ENCODE results near the gene CPT1B. TPM values are rescaled to one million over a fixed set of nuclear protein-coding genes. Genes with fewer than 3 reads are reported as not detected.
A peak's percentile ranks its signal among the peaks of the same experiment; 100 is the strongest.

Gene CPT1B
- total RNA-seq, 1 experiment from 2014 or later, result 5.4 TPM

DNA sequence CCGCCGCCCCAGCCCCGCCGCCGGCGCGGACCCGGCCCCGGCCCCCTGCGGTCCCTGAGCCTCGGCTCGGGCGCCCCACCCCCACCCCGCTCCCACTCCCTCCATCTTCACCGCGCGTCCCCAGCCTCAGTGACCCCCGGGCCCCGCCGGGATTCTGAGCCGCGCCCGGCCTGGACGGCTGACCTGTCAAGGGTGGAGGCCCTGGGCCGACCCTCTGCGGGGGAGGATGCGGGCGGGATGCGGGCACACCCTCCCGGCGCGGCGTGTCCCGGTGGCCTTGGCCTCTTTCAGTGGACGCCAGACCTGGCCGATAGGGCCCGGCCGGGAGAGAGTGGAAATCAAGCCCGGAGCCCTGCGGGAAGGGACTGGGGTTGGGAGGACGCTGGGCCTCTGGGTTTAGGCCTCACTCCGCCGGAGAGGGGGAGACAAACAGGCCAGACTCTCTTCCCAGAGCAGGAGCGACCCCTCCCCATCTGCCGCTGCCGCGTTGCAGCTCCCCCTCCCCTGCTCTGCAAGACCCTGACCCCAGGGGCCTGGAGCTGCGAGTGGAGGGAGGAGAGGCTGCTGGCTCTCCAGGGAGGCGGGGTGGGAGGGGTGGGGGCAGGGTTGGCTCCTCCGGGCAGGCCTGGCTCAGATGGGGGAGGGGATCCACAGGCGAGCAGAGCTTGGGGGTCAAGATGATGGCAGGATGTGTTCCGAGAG, 22.9 kb upstream of the CPT1B start:
- in situ Hi-C loops (cut with HindIII; ENCODE audit: low pct_unique_long_range_greater_than_20kb, low sequenced_read_pairs), result no loop called here
- DNase-seq (ENCODE audit: low read depth, low spot score), result no peak

DNA sequence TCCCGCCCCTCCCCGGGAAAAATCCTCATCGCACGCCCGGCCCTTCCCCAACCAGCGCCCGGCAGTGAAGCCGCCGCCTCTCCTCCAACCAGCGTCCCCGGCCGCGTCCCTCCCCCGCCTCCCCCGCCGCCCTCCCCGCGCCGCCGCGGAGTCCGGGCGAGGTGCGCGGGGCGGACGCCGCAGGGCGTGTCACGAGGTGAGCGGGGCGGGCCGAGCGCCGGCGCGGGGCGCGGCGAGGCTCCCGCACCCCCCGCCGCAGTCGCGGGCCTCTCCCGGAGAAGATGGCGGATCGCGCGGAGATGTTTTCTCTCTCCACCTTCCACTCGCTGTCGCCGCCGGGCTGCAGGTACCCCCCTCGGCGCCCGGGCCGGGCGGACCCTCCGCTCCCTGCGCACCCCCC, 22.3 kb upstream of the CPT1B start, which contains the start of gene MAPK8IP2:
Gene MAPK8IP2, plus strand, starts transcription at position 256 of the 400 bp plus-strand sequence. Its CDS starts 26 bp downstream, at position 282.
- DNase-seq (ENCODE audit: low read depth, low spot score), result peak; percentile 26
- in situ Hi-C loops (cut with HindIII; ENCODE audit: low pct_unique_long_range_greater_than_20kb, low sequenced_read_pairs), result no loop called here

DNA sequence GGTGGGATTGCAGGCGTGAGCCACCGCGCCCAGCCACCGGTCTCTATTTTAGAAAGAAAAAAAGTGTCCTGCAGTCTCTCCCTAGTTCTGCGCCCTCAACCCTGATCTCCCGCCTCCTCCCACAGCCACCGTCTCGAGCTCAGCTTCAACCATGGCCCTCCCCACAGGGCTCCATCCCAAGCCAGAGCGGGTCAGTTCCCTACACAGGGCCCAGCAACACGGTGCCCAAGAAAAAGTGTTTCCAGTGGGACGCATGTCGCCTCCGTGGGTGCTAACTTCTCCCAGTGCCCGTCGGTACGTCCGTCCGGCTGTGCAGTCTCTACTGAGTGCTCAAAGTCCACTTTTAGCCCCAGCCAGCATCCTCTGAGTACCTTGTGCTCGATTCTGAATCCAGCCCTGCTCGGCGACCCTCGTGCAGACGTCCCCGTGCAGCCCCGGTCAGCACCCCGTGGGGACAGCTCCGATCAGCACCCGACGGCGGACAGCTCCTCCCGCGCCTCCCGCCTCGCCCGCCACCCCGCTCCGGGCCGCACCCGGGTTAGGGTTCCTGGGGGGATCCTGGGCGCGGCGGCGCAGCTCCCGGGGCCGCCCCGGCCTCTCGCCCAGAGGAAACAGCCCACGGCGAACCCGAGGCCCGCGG, 21.7 kb upstream of the CPT1B start:
- peak; percentile 22 for DNase-seq (ENCODE audit: low read depth, low spot score)
- in situ Hi-C loops (cut with HindIII; ENCODE audit: low pct_unique_long_range_greater_than_20kb, low sequenced_read_pairs), result no loop called here

DNA sequence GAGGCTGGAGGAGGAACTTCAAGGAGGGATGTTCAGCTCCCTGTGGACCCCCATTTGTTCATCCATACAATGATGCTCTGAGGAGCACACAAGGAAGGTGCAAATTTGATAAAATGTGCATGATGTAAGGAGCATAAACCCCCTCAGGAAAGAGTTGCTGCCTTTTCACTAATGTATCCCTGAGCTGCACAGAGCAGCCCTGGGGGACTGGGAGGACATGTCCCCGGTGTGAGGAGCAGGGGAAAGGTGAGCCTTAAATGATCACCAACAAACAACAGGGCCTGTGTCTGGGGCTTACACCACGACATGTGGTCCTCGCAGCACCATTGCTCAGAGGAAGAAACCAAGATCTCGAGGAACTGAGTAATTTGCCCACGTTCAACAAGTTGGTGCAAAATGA, 18.9 kb upstream of the CPT1B start:
- DNase-seq (ENCODE audit: low read depth, low spot score), result no peak
- in situ Hi-C loops (cut with HindIII; ENCODE audit: low pct_unique_long_range_greater_than_20kb, low sequenced_read_pairs), result no loop called here

DNA sequence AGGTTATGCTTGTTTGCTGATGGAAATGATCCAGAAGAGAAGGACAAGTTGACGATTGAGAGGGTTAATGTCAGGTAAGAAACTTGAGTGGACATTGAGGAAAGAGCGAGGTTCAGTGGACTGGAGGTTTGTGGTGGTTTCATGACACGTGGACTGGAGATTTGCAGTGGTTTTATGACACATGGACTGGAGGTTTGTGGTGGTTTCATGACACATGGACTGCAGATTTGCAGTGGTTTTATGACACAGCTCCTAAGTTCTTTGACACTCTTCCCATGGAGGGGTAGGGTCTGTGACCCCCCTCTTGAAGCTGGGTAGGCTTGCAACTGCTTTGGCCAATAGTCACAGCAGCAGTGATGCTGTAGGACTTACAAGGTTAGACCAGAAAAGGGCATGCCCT, 17.0 kb upstream of the CPT1B start:
- in situ Hi-C loops (cut with HindIII; ENCODE audit: low pct_unique_long_range_greater_than_20kb, low sequenced_read_pairs), result no loop called here
- DNase-seq (ENCODE audit: low read depth, low spot score), result no peak

DNA sequence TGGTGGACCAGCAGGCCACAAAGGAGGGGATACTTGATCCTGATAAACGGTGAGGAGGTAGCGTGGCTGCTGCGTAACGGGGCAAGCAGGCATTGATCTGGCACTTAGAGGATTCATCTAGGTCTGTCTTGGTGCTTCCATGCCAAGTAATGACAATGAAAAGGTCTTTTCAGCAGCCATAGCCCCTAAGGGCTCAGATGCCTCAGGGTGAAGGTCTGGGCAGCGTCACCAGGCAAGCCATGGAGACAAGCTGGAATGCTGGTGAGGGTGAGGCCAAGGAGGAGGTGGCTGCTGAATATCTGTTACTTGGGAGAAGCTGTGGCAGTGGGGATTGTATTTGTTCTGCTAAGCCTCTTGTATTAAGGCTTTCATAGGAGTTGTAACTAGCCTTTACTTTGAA, 9.2 kb upstream of the CPT1B start:
- DNase-seq (ENCODE audit: low read depth, low spot score), result no peak
- in situ Hi-C loops (cut with HindIII; ENCODE audit: low pct_unique_long_range_greater_than_20kb, low sequenced_read_pairs), result no loop called here

DNA sequence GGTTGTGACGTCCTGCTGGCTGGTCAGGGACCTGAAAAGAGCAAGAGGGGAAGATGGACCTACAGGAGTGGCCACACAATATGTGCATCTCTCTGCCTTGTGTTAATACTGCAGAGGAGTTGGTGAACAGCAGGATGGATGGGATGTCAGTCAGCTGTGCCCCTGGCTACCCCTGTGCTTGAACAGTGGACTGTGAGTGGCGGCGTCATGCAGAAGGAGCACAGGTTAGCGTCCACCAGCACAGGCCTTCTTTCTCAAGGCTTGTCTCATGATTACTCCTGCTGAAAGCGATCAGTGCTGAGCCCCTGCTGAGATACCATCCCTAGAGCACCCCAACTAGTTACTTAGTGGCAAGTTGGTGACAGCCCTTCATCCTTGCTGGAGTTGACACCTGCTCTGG, 8.2 kb upstream of the CPT1B start:
- no peak for DNase-seq (ENCODE audit: low read depth, low spot score)
- in situ Hi-C loops (cut with HindIII; ENCODE audit: low pct_unique_long_range_greater_than_20kb, low sequenced_read_pairs), result no loop called here

DNA sequence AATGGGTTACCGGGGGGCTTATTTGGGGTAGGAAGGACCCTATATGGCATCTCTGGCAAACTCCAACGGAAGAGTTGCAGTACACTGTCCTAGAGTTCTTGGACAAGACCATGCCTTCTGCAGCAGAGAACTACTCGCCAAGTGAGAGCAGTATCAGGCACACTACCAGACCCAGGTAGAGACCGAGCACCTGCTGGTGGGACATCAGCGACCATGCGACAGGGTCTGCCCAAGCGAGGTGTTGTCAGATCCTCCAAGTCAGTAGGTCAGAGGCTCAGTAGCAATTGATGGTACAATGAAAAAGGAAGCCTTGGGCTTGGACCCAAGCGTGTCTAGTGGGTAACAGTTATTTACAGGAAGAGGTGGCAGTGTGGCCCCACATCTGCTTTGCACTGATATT, 7.6 kb upstream of the CPT1B start:
- no peak for DNase-seq (ENCODE audit: low read depth, low spot score)
- in situ Hi-C loops (cut with HindIII; ENCODE audit: low pct_unique_long_range_greater_than_20kb, low sequenced_read_pairs), result no loop called here

DNA sequence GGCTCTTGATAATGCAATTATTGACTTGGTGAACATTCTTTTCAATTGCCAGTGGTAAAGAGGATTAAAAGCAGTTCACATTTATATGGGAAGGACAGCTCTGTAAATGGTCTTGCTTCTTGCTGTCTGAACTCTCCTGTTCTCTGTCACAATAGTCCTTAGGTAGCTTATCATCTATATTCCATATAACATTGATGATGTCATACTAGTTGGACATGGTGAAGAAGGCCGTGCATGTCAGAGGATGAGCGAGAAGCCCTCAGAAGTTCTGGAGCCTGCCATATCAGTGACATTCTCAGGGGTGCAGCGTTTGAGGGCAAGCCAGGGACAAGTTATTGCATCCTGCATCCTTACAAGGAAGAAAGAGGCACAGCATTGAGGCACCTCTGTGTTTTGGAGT, 7.0 kb upstream of the CPT1B start:
- in situ Hi-C loops (cut with HindIII; ENCODE audit: low pct_unique_long_range_greater_than_20kb, low sequenced_read_pairs), result no loop called here
- no peak for DNase-seq (ENCODE audit: low read depth, low spot score)

DNA sequence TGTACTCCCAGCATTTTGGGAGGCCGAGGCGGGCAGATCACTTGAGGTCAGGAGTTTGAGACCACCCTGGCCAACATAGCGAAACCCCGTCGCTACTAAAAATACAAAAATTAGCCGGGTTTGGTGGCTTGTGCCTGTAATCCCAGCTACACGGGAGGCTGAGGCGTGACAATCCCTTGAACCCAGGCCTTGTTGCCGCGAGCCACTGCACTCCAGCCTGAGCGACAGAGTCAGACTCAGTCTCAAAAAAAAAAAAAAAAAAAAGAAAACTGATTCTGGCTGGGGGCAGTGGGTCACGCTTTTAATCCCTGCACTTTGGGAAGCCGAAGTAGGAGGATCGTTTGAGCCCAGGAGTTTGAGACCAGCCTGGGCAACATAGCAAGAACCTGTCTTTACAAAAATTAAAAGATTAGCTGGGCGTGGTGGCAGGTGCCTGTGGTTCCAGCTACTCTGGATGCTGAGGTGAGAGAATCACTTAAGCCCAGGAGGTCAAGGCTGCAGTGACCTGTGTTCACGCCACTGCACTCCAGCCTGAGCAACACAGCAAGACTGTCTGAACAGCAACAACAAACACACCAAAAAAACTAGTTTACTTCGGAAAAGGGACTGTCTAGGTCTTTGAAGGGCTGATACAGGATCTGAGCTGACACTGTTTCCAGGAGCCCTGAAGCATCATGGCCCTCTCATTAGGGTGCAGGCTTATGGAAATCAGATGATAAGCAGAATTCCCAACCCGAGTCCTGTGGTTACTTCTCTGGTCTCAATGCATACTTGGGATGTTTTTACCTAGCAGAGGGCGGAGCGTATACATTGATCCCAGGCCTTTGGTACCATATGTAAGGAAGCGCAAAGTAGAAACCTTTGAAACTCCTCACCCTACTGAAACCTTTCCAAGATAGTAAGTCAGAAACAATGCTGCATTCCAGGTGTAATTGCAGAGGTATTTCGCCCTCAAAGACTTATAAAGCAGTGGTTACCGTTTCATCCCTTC, 6.2 kb upstream of the CPT1B start:
- in situ Hi-C loops (cut with HindIII; ENCODE audit: low pct_unique_long_range_greater_than_20kb, low sequenced_read_pairs), result no loop called here
- no peak for DNase-seq (ENCODE audit: low read depth, low spot score)

DNA sequence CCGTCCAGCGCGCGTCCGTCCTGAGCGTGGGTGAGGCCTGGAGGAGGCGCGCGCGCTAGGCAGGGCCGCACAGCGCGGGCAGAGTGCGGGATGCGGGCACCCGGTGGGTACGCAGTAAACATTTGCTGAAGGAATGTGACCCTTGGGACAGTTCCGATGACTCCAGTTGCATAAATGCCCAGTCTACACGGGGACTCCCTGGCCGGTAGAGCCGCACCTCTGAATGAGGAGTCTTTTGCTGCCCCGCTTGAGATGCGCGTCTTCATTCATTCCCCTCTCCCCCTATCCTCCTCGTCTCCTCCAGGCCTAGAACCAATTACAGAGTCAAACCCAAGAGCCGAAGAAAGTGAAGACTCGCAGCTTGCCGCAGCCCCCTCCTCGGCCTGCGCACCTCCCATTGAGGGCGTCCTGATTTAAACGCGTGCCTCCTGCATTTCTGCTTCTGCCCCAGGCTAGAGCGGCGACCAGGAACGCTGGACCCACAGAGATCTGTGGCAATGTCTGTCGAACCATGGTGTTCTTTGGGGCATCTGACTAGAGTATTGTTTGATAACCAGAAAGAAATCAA, 5.2 kb upstream of the CPT1B start:
- DNase-seq (ENCODE audit: low read depth, low spot score), result no peak

DNA sequence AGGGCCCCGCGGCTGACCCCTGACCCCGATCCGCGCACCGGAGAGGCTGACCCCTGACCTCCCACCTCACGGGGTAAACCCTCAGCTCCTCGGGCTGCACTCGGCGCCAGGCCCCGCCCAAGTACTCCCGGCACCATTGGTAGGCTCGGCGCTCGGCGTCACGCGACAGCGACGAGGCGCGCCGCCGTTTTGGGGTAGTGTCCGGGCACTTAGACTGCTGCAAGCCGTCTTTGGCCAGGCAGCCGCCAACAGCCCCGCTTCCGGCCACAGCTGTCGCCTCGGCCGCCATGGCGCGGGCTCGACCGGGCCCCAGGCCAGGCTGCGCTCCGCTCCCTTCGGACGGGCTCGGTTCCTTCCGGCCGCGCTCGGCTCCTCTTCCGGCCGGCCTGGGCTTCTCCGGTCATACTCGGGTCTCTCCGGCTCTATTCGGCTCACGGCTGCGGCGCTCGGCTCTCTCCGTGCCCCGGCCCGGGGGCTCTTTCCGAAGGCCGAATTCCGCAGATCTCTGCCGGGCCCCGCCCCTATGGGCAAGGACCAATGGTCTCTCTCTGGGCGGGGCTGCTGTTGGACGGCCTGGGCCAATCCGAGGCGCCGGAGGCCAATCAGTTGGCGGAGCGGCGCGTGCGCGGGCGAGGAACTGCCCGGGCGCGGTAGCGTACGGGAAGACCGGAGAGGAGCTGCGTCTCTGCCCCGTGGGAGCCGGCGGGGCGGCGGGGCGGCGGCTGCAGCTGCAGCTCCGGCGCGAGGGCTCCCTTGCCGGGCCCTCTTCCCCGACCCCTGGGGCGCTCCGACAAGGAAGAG, 4.5 kb upstream of the CPT1B start, which contains the start of gene CHKB:
Gene CHKB, minus strand, starts transcription at position 357 of the 801 bp plus-strand sequence. Its CDS starts 68 bp downstream, at position 289.
- DNase-seq (ENCODE audit: low read depth, low spot score), result peak; percentile 99
- in situ Hi-C loops (cut with HindIII; ENCODE audit: low pct_unique_long_range_greater_than_20kb, low sequenced_read_pairs), result no loop called here

More for the DNA sequence above, 5.2 kb upstream of the CPT1B start:
- in situ Hi-C loops (cut with HindIII; ENCODE audit: low pct_unique_long_range_greater_than_20kb, low sequenced_read_pairs), result no loop called here

DNA sequence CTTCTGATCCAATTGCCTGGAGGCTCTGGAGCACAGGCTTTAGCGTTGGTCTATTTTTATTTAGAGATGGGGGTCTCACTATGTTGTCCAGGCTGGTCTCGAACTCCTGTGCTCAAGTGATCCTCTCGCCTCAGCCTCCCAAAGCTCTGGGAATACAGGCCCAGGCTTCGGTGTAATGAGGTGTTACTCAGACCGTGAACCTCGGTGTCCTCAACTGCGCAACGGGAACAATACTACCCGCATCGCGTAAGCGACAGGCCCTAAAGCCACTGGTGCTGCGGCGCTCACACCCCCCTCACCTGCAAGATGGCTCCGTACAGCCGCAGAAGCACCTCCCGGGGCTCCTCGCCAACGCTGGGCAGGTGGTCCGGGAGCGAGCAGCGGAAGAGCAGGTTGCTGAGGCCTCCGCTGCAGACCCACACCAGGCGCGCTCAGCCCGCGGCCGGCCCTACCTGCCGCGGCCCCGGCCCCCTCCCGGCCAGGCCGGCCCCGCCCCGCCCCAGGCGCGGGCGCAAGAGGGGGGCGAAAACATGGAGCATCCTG, 3.8 kb upstream of the CPT1B start:
- no peak for DNase-seq (ENCODE audit: low read depth, low spot score)
- in situ Hi-C loops (cut with HindIII; ENCODE audit: low pct_unique_long_range_greater_than_20kb, low sequenced_read_pairs), result no loop called here

DNA sequence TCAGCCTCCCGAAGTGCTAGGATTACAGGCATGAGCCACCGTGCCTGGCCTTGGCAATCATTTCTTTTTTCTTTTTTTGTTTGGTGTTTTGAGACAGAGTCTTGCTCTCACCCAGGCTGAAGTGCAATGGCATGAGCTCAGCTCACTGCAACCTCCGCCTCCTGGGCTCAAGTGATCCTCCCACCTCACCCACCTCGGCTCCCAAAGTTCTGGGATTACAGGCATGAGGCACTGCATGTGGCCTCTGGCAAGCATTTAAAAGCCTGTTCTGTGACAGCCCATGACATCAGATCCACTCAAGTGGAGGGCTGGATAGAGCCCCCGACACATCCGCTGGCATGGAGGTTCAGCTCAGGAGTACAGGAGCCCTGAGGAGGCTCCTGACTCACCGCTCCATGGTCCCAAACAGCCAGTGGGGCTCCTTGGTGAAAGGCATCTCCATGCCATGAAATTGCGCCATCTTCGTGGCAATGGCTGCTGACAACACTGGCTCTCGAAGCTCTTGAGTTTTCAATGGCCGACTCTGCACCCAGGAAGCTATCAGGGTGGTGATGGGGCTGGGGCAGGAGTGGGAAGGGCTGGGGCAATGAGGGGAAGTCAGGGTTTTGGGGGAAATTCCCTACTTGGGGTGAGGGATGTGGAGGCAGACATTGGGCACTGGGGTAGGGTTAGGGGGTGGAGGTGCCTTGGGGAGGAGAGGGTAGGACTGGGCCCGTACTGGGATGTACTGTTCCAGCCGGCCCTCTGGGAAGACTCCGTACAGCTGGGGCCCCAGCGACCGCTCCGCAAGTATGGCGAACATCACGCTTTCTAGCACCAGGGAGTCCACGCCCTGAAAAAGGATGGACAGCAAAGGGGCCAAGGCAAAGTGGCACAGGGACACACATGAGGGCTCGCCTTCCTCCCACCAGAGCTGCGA, 3.1 kb upstream of the CPT1B start:
- DNase-seq (ENCODE audit: low read depth, low spot score), result no peak
- in situ Hi-C loops (cut with HindIII; ENCODE audit: low pct_unique_long_range_greater_than_20kb, low sequenced_read_pairs), result no loop called here

DNA sequence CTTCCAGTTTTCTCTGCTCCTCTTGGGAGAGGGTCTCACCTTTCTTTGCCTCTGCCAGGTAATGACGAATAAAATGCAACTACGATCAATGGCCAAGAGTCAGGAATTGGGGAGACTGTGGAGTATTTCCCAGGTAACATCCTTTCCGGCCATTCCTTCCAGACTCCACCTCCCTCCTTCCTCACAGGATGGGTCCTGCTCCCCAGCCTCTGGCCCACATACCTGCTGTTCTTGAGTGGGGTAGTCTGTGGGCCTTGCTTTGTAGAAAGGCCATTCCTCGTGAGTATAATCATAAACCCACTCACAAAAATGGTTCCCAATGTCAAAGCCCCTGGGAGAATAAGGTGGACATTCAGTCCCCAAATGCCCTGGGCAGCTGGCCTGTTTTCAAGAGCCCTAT, 1.5 kb upstream of the CPT1B start:
- no peak for DNase-seq (ENCODE audit: low read depth, low spot score)
- in situ Hi-C loops (cut with HindIII; ENCODE audit: low pct_unique_long_range_greater_than_20kb, low sequenced_read_pairs), result no loop called here

DNA sequence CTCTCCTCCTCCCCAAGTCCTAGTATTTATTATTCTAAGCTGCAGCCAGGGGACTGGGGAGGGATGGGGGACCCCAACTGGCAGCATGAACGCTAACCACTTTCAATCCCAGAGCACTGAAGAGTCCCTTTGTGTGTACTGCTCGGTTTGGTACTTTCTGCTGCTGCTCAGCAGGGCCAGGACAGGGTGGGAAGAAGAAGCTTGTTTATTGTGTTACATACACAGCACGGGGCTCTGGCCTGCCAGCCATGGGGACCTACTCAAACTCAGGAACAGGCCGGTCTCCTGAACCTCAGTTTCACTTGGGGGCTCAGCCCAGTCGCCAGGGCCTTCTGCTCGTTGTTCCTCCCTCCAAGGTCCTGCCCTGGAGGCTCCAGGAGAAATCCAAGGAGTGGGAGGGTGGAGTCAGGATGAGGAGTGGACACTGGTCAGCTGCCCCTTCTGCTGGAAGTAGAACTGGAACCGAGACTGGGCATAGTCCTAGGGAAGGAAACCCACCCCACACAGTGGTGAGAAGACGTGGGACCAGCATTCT, 616 bp upstream of the CPT1B start:
- DNase-seq (ENCODE audit: low read depth, low spot score), result no peak
- in situ Hi-C loops (cut with HindIII; ENCODE audit: low pct_unique_long_range_greater_than_20kb, low sequenced_read_pairs), result no loop called here

All from SK-MEL-5 (cell line).